ENCODE results near the gene ZBTB17. TPM values are rescaled to one million over a fixed set of nuclear protein-coding genes. Genes with fewer than 3 reads are reported as not detected.

ZBTB17 gene
- total and polyA plus RNA-seq, 9 of the 15 experiments (the other 6 are each of a cell fraction or from before 2014, with no cell fraction given): 1.1 to 53.4 (median 29.6) TPM

GRCh38 chr1:15994590-15995351 lies 18.9 kb upstream of the ZBTB17 start (continued):
- TF ChIP-seq HDGF (IDR thresholded peaks at IDR 0.05) (no peak), TBP (optimal IDR thresholded peaks at IDR 0.05; ENCODE audit: low read depth, low read length) (no peak), ZBTB7A (IDR thresholded peaks at IDR 0.05; ENCODE audit: borderline replicate concordance, control insufficient read depth, low read depth, low read length) (peak; percentile 37; the same call in 1 of the 2 replicates), ZEB2 (IDR thresholded peaks at IDR 0.05) (no peak), FOXA3 (CRISPR knock-in tag; conservative IDR thresholded peaks at IDR 0.05 in 1 of 2, IDR thresholded peaks at IDR 0.05 in 1 of 2) (peak; percentile 10 to 72; a peak in 1 of 4 replicates), CCAR2 (IDR thresholded peaks at IDR 0.05; ENCODE audit: low read depth, low read length) (no peak), DEAF1 (CRISPR knock-in tag; IDR thresholded peaks at IDR 0.05) (peak; percentile 49; the same call in 1 of the 2 replicates), REST (IDR thresholded peaks at IDR 0.05; ENCODE audit: borderline replicate concordance) (peak; percentile 79), REST (CRISPR knock-in tag; IDR thresholded peaks at IDR 0.05; ENCODE audit: low read depth) (no peak), DACH1 (IDR thresholded peaks at IDR 0.05; ENCODE audit: partially characterized antibody) (peak; percentile 16), GTF2B (IDR thresholded peaks at IDR 0.05; ENCODE audit: extremely low read depth, insufficient read length) (no peak), SREBF2 (CRISPR knock-in tag; IDR thresholded peaks at IDR 0.05) (no peak), ZNF41 (CRISPR knock-in tag; conservative IDR thresholded peaks at IDR 0.05) (no peak), ZNF77 (CRISPR knock-in tag; IDR thresholded peaks at IDR 0.05) (no peak), ZC3H11A (IDR thresholded peaks at IDR 0.05; ENCODE audit: low read depth, low read length) (no peak), SMARCE1 (IDR thresholded peaks at IDR 0.05) (no peak), POLR3A (IDR thresholded peaks at IDR 0.05; ENCODE audit: borderline replicate concordance, extremely low read depth, insufficient read depth, insufficient read length) (no peak), POLR2A (conservative IDR thresholded peaks at IDR 0.05) (no peak), BRD4 (IDR thresholded peaks at IDR 0.05) (no peak), U2AF1 (optimal IDR thresholded peaks at IDR 0.05; ENCODE audit: low read depth, low read length) (no peak)

Measured in K562 (cell line).